ENCODE results near the gene TMEM219.
"Not testable (repeated sequence)": the region's sequence is repeated elsewhere in the genome, so short reads cannot be mapped to it uniquely, and the experiment has no call there.

Gene TMEM219

DNA sequence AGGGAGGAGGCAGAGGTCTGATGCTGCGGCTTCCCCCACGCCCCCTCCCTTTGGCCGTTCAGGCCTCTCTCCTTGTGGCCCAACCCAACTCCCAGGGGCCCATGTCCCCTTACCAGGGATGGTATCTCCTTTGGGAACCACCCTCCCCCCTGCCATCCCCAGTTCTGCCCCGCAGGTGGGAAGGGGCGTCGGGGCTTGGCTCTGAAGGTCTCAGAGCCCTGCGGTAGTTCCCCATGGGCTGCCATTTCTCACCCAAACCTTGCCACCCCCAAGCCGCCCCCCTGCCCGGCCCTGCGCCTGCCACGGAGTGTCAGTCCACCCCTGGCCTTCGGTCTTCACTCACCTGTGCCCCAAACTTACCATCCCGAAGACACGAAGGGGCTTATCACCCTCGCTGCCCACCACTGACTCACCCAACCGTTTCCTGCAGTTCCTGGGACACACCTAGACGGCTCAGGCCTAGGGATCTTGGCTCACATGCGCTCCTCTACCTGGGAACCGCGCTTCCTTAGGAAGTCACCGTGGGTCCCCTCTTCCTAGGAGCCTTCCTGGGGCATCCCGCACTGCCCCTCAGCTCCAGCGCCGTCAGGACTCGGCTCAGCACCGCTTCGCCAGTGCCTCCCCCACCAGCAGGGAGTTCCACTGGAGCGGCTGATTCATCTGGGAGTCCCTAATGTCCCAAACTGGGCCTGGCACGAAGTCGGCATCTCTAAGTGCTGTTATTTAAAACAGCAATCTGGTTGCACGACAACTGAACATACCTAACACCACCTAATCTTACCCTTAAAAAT is 50.0 kb downstream of the TMEM219 start:
- DNase-seq (ENCODE audit: low read depth in 2 of 2): no peak

- DNase-seq (ENCODE audit: low read depth in 2 of 2): not testable (repeated sequence)
These were observed 50.7 kb downstream of the TMEM219 start for GRCh38 chr16:30012598-30012997.

GRCh38 chr16:30015450-30015849 is 53.6 kb downstream of the TMEM219 start:
- not testable (repeated sequence) for DNase-seq (ENCODE audit: low read depth in 2 of 2)

GRCh38 chr16:30016555-30017276 is 54.8 kb downstream of the TMEM219 start:
- no peak for DNase-seq (ENCODE audit: low read depth in 2 of 2)

DNA sequence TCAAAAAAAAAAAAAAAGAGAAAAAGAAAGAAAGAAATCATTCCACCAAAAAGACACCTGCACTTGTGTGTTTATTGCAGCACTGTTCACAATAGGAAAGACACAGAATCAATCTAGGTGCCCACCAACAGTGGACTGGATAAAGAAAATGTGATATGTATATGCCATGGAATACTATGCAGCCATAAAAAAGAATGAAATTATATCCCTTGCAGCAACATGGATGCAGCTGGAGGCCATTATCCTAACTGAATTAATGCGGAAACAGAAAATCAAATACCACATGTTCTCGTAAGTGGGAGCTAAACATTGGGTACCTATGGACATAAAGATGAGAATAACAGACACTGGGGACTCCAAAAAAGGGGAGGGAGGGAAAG is 55.4 kb downstream of the TMEM219 start:
- no peak for DNase-seq (ENCODE audit: low read depth in 2 of 2)

GRCh38 chr16:30017937-30018336 is 56.1 kb downstream of the TMEM219 start:
- not testable (repeated sequence) for DNase-seq (ENCODE audit: low read depth in 2 of 2)

DNA sequence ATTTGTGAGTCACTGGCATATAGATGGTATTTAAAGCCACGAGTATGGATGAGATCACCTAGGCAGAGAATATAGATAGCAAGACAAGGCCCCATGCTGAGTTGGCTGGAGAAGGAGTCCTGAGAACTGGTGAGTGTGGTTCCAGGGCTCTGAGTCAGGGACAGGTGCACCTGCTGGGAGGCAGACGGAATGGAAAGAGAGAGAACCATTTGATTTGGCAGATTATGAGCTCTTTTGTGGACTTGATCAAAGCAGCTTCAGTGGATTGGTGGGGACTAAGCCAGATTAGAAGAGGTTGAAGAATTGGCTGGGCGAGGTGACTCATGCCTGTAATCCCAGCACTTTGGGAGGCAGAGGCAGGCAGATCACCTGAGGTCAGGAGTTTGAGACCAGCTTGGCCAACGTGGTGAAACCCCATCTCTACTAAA is 56.9 kb downstream of the TMEM219 start:
- no peak for DNase-seq (ENCODE audit: low read depth in 2 of 2)

Measured in stimulated activated CD4-positive, alpha-beta T cell treated with anti-CD3 and anti-CD28 coated beads, Interleukin-1b, Interleukin-23, amount 100 ng/mL, for 1 hour (primary cell).